ENCODE measurements around the gene OR13A1.
"Not testable (repeated sequence)": the region's sequence is repeated elsewhere in the genome, so short reads cannot be mapped to it uniquely, and the experiment has no call there.

The OR13A1 gene

GRCh38 chr10:45280113-45280760, 35.2 kb downstream of the OR13A1 start:
- no peak for DNase-seq

- DNase-seq, result no peak
These were observed 35.7 kb downstream of the OR13A1 start for GRCh38 chr10:45279682-45280081.

- DNase-seq, result no peak
These were observed 36.4 kb downstream of the OR13A1 start for GRCh38 chr10:45278860-45279498.

GRCh38 chr10:45276146-45276545, 39.3 kb downstream of the OR13A1 start:
- not testable (repeated sequence) for DNase-seq

- no peak for DNase-seq
These were observed 41.0 kb downstream of the OR13A1 start for GRCh38 chr10:45274364-45274763.

GRCh38 chr10:45267777-45268176, 47.6 kb downstream of the OR13A1 start:
- not testable (repeated sequence) for DNase-seq

GRCh38 chr10:45265996-45266395, 49.4 kb downstream of the OR13A1 start:
- no peak for DNase-seq

GRCh38 chr10:45261946-45262345, 53.5 kb downstream of the OR13A1 start:
- no peak for DNase-seq

GRCh38 chr10:45261243-45261775, 54.1 kb downstream of the OR13A1 start:
- no peak for DNase-seq

- not testable (repeated sequence) for DNase-seq
These were observed 54.8 kb downstream of the OR13A1 start for GRCh38 chr10:45260635-45261034.

GRCh38 chr10:45259786-45260495, 55.5 kb downstream of the OR13A1 start:
- not testable (repeated sequence) for DNase-seq

GRCh38 chr10:45257600-45257999, 57.8 kb downstream of the OR13A1 start:
- no peak for DNase-seq

- no peak for DNase-seq
These were observed 59.2 kb downstream of the OR13A1 start for GRCh38 chr10:45256246-45256645.

- no peak for DNase-seq
These were observed 59.7 kb downstream of the OR13A1 start for GRCh38 chr10:45255706-45256105.

GRCh38 chr10:45254892-45255291, 60.5 kb downstream of the OR13A1 start:
- no peak for DNase-seq

- no peak for DNase-seq
These were observed 62.1 kb downstream of the OR13A1 start for GRCh38 chr10:45253183-45253914.
